CD1c-positive myeloid dendritic cell (primary cell): ENCODE results near the gene ARHGAP9.

Source experiments
- DNase-seq: peaks from one replicate; pipeline ENCODE4 v3.0.0-alpha.2; 2016; ENCODE audit errors: extremely low spot score

The ARHGAP9 gene

GRCh38 chr12:57473886-57474285 lies 5.8 kb downstream of the ARHGAP9 start:
- DNase-seq, result no peak

- DNase-seq, result no peak
Observed at GRCh38 chr12:57473392-57473791, 6.3 kb downstream of the ARHGAP9 start.

GRCh38 chr12:57472391-57472790 lies 7.3 kb downstream of the ARHGAP9 start:
- DNase-seq, result no peak

GRCh38 chr12:57471661-57472060 lies 8.0 kb downstream of the ARHGAP9 start:
- DNase-seq, result no peak

- DNase-seq, result no peak
Observed at GRCh38 chr12:57470970-57471656, 8.6 kb downstream of the ARHGAP9 start.

GRCh38 chr12:57470286-57470969 lies 9.2 kb downstream of the ARHGAP9 start:
- no peak for DNase-seq

- DNase-seq, result no peak
Observed at GRCh38 chr12:57469296-57470164, 10.1 kb downstream of the ARHGAP9 start.

- no peak for DNase-seq
Observed at GRCh38 chr12:57467915-57468314, 11.8 kb downstream of the ARHGAP9 start.

- DNase-seq, result no peak
Observed at GRCh38 chr12:57467212-57467874, 12.3 kb downstream of the ARHGAP9 start.

GRCh38 chr12:57465747-57466505 lies 13.7 kb downstream of the ARHGAP9 start:
- DNase-seq, result no peak

- DNase-seq, result no peak
Observed at GRCh38 chr12:57465030-57465746, 14.5 kb downstream of the ARHGAP9 start.

GRCh38 chr12:57464569-57464968 lies 15.1 kb downstream of the ARHGAP9 start:
- no peak for DNase-seq

- DNase-seq, result no peak
Observed at GRCh38 chr12:57462912-57463253, 16.8 kb downstream of the ARHGAP9 start.

- DNase-seq, result peak; percentile 89
Observed at GRCh38 chr12:57462251-57462911, 17.3 kb downstream of the ARHGAP9 start.

- DNase-seq, result no peak
Observed at GRCh38 chr12:57461917-57462250, 17.8 kb downstream of the ARHGAP9 start.

GRCh38 chr12:57461276-57461916 lies 18.3 kb downstream of the ARHGAP9 start:
- DNase-seq, result no peak

GRCh38 chr12:57460841-57461275 lies 18.8 kb downstream of the ARHGAP9 start:
- no peak for DNase-seq

GRCh38 chr12:57460468-57460784 lies 19.2 kb downstream of the ARHGAP9 start:
- no peak for DNase-seq

- no peak for DNase-seq
Observed at GRCh38 chr12:57459750-57460467, 19.8 kb downstream of the ARHGAP9 start, which contains the start of gene GLI1. Gene GLI1 (plus strand): TSS chr12:57459785. CDS start chr12:57463692, 3,907 bp downstream.
